Measurements from ENCODE around the gene POFUT2. TPM values are rescaled to one million over a fixed set of nuclear protein-coding genes. Genes with fewer than 3 reads are reported as not detected.
"Not testable (repeated sequence)": the region's sequence is repeated elsewhere in the genome, so short reads cannot be mapped to it uniquely, and the experiment has no call there.

Gene POFUT2
- polyA plus RNA-seq, 1 donor from 2014 or later = 25.4 TPM

DNA sequence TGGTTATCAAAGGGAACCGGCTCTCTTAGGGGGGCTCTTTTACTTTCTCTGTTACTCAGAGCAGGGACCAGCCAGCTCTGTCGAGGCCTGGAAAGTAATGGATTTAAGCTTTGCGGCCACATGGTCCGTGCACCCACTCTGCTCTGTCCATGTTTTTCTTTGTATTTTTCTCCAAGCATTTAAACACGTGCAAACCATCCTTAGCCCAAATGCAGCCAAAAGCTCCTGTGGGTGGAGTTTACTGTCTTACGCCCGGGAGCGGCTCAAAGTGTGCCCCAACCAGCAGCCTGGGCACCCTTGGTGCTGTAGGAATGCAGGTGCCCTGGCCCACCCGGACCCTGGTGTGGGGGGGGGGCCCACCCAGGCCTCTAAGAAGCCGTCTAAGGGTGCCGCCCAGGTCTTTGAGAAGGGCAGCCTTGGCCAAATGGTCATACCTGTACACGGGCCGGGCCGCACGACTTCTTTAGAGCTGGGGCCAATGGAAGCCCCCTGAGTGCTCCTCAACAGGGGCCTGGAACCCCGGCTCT, 29.2 kb upstream of the POFUT2 start:
- no peaks in the 10 kb centered on the region for H3K9me2 ChIP-seq (ENCODE audit: insufficient read depth, low read length)
- H3K4me3 ChIP-seq (ENCODE audit: low read length) = no peak overlapping the region
- no peaks in the 10 kb centered on the region for H3K27me3 ChIP-seq (ENCODE audit: insufficient read depth, low read depth, low read length)
- no peak overlapping the region for H3K4me2 ChIP-seq (ENCODE audit: low read length)
- no peaks in the 10 kb centered on the region for H3K9me3 ChIP-seq (ENCODE audit: low read length)
- no peak overlapping the region for H3K27ac ChIP-seq (ENCODE audit: low read length)
- no peaks in the 10 kb centered on the region for H4K20me1 ChIP-seq (ENCODE audit: insufficient read depth)
- no peaks in the 10 kb centered on the region for H3F3A ChIP-seq (ENCODE audit: insufficient read depth, low read length, poor library complexity, severe bottlenecking)
- no peak overlapping the region for H2AFZ ChIP-seq (ENCODE audit: low read depth, low read length)
- TF ChIP-seq MXI1 (conservative IDR thresholded peaks at IDR 0.05; ENCODE audit: poor library complexity, severe bottlenecking) (no peak), TAF1 (IDR thresholded peaks at IDR 0.05; ENCODE audit: low read depth) (no peak), EZH2 (IDR thresholded peaks at IDR 0.05; ENCODE audit: borderline replicate concordance, insufficient read depth, low read length, poor library complexity, severe bottlenecking) (no peak), EP300 (conservative IDR thresholded peaks at IDR 0.05; ENCODE audit: poor library complexity, severe bottlenecking) (no peak)
- no peak overlapping the region for H3K9ac ChIP-seq (ENCODE audit: low read length)
- no peaks in the 10 kb centered on the region for H3K36me3 ChIP-seq (ENCODE audit: insufficient read depth, low read length)
- H3K79me2 ChIP-seq (replicated peaks; ENCODE audit: insufficient read depth, low read length) = no peaks in the 10 kb centered on the region

DNA sequence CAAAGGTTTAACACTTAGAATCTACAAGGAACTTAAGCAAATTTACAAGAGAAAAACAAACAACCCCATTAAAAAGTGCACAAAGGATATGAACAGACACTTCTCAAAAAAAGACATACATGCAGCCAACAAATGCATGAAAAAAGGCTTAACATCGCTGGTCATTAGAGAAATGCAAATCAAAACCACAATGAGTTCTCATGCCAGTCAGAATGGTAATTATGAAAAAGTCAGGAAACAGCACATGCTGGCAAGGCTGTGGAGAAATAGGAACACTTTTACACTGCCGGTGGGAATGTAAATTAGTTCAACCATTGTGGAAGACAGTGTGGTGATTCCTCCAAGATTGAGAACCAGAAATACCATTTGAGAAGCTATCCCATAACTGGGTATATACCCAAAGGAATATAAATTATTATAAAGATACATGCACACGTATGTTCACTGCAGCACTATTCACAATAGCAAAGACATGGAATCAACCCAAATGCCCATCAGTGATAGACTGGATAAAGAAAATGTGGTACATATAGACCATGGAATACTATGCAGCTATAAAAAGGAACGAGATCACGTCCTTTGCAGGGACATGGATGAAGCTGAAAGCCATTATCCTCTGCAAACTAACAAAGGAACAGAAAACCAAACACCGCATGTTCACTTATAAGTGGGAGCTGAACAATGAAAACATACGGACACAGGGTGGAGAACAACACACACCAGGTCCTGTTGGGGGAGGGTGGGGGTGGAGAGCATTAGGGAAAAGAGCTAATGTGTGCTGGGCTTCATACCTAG, 28.2 kb upstream of the POFUT2 start:
- H3K9me3 ChIP-seq (ENCODE audit: low read length); H3K9me2 ChIP-seq (ENCODE audit: insufficient read depth, low read length); H3K4me2 ChIP-seq (ENCODE audit: low read length); H3K27me3 ChIP-seq (ENCODE audit: insufficient read depth, low read depth, low read length); H3K79me2 ChIP-seq (replicated peaks; ENCODE audit: insufficient read depth, low read length); H3K9ac ChIP-seq (ENCODE audit: low read length); H3K36me3 ChIP-seq (ENCODE audit: insufficient read depth, low read length); H3K4me3 ChIP-seq (ENCODE audit: low read length); H2AFZ ChIP-seq (ENCODE audit: low read depth, low read length); H3K27ac ChIP-seq (ENCODE audit: low read length); H4K20me1 ChIP-seq (ENCODE audit: insufficient read depth); H3F3A ChIP-seq (ENCODE audit: insufficient read depth, low read length, poor library complexity, severe bottlenecking): not testable (repeated sequence)

DNA sequence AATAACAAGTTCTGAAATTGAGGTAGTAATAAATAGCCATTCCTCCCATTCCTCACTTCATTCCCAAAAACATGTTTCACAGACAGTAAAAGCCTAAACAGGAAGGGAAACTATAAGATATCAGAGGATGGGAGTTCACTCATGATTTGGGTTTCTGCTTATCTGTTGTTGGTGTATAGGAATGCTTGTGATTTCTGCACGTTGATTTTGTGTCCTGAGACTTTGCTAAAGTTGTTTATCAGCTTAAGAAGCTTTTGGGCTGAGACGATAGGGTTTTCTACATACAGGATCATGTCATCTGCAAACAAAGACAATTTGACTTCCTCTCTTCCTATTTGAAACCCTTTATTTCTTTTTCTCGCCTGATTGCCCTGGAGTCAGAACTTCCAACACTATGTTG, 26.0 kb upstream of the POFUT2 start:
- Histone ChIP-seq H3K27me3 (ENCODE audit: insufficient read depth, low read depth, low read length) (no peaks in the 10 kb centered on the region), H4K20me1 (ENCODE audit: insufficient read depth) (no peaks in the 10 kb centered on the region), H3K79me2 (replicated peaks; ENCODE audit: insufficient read depth, low read length) (no peaks in the 10 kb centered on the region), H3K9me3 (ENCODE audit: low read length) (no peaks in the 10 kb centered on the region), H3K4me2 (ENCODE audit: low read length) (no peak overlapping the region), H3F3A (ENCODE audit: insufficient read depth, low read length, poor library complexity, severe bottlenecking) (no peaks in the 10 kb centered on the region), H3K4me3 (ENCODE audit: low read length) (no peak overlapping the region), H2AFZ (ENCODE audit: low read depth, low read length) (no peak overlapping the region), H3K9ac (ENCODE audit: low read length) (no peak overlapping the region), H3K9me2 (ENCODE audit: insufficient read depth, low read length) (no peaks in the 10 kb centered on the region), H3K36me3 (ENCODE audit: insufficient read depth, low read length) (no peaks in the 10 kb centered on the region), H3K27ac (ENCODE audit: low read length) (no peak overlapping the region)
- TF ChIP-seq, protein P1, sequence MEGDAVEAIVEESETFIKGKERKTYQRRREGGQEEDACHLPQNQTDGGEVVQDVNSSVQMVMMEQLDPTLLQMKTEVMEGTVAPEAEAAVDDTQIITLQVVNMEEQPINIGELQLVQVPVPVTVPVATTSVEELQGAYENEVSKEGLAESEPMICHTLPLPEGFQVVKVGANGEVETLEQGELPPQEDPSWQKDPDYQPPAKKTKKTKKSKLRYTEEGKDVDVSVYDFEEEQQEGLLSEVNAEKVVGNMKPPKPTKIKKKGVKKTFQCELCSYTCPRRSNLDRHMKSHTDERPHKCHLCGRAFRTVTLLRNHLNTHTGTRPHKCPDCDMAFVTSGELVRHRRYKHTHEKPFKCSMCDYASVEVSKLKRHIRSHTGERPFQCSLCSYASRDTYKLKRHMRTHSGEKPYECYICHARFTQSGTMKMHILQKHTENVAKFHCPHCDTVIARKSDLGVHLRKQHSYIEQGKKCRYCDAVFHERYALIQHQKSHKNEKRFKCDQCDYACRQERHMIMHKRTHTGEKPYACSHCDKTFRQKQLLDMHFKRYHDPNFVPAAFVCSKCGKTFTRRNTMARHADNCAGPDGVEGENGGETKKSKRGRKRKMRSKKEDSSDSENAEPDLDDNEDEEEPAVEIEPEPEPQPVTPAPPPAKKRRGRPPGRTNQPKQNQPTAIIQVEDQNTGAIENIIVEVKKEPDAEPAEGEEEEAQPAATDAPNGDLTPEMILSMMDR (IDR thresholded peaks at IDR 0.05; ENCODE audit: poor library complexity, severe bottlenecking) = no peak
- TF ChIP-seq SMC3 (conservative IDR thresholded peaks at IDR 0.05; ENCODE audit: poor library complexity) = no peak

DNA sequence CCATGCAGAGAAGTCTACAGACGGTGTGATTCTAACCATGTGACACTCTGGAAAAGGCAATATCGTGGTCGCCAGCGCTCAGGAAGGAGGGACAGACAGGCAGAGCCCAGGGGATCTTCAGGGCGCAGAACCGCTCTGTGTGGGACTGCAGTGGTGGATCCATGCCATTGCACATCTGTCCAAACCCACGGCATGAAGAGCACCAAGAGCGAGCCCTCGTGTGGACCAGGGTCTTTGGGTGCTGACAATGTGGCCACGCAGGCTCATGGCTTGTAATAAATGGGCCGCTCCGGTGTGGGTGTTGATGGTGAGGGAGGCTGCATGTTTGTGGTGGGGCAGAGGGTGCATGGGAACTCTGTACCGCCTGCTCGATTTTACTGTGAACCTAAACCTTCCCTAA, 25.3 kb upstream of the POFUT2 start:
- H3K9me2 ChIP-seq (ENCODE audit: insufficient read depth, low read length) = no peaks in the 10 kb centered on the region
- H3K4me2 ChIP-seq (ENCODE audit: low read length) = no peak overlapping the region
- no peaks in the 10 kb centered on the region for H3K9me3 ChIP-seq (ENCODE audit: low read length)
- H3K27ac ChIP-seq (ENCODE audit: low read length) = no peak overlapping the region
- H3F3A ChIP-seq (ENCODE audit: insufficient read depth, low read length, poor library complexity, severe bottlenecking) = no peaks in the 10 kb centered on the region
- no peak overlapping the region for H3K9ac ChIP-seq (ENCODE audit: low read length)
- H3K27me3 ChIP-seq (ENCODE audit: insufficient read depth, low read depth, low read length) = no peaks in the 10 kb centered on the region
- H3K36me3 ChIP-seq (ENCODE audit: insufficient read depth, low read length) = no peaks in the 10 kb centered on the region
- H3K79me2 ChIP-seq (replicated peaks; ENCODE audit: insufficient read depth, low read length) = no peaks in the 10 kb centered on the region
- no peak overlapping the region for H2AFZ ChIP-seq (ENCODE audit: low read depth, low read length)
- H4K20me1 ChIP-seq (ENCODE audit: insufficient read depth) = no peaks in the 10 kb centered on the region
- H3K4me3 ChIP-seq (ENCODE audit: low read length) = no peak overlapping the region
- TF ChIP-seq RAD21 (conservative IDR thresholded peaks at IDR 0.05) (no peak), SMC3 (conservative IDR thresholded peaks at IDR 0.05; ENCODE audit: poor library complexity) (no peak)
- TF ChIP-seq, protein P2, sequence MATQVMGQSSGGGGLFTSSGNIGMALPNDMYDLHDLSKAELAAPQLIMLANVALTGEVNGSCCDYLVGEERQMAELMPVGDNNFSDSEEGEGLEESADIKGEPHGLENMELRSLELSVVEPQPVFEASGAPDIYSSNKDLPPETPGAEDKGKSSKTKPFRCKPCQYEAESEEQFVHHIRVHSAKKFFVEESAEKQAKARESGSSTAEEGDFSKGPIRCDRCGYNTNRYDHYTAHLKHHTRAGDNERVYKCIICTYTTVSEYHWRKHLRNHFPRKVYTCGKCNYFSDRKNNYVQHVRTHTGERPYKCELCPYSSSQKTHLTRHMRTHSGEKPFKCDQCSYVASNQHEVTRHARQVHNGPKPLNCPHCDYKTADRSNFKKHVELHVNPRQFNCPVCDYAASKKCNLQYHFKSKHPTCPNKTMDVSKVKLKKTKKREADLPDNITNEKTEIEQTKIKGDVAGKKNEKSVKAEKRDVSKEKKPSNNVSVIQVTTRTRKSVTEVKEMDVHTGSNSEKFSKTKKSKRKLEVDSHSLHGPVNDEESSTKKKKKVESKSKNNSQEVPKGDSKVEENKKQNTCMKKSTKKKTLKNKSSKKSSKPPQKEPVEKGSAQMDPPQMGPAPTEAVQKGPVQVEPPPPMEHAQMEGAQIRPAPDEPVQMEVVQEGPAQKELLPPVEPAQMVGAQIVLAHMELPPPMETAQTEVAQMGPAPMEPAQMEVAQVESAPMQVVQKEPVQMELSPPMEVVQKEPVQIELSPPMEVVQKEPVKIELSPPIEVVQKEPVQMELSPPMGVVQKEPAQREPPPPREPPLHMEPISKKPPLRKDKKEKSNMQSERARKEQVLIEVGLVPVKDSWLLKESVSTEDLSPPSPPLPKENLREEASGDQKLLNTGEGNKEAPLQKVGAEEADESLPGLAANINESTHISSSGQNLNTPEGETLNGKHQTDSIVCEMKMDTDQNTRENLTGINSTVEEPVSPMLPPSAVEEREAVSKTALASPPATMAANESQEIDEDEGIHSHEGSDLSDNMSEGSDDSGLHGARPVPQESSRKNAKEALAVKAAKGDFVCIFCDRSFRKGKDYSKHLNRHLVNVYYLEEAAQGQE (IDR thresholded peaks at IDR 0.05; ENCODE audit: borderline replicate concordance) = no peak
